EH (cell line): ENCODE data around the gene HMGA1.
"Not testable (repeated sequence)": the region's sequence is repeated elsewhere in the genome, so short reads cannot be mapped to it uniquely, and the experiment has no call there.

Experiments
- DNase-seq: peaks from one replicate; pipeline ENCODE4 v3.0.0-alpha.2; 2015; ENCODE audit warnings: low read depth

The HMGA1 gene

GRCh38 chr6:34240329-34241248 lies 3.9 kb downstream of the HMGA1 start:
- no peak for DNase-seq

DNA sequence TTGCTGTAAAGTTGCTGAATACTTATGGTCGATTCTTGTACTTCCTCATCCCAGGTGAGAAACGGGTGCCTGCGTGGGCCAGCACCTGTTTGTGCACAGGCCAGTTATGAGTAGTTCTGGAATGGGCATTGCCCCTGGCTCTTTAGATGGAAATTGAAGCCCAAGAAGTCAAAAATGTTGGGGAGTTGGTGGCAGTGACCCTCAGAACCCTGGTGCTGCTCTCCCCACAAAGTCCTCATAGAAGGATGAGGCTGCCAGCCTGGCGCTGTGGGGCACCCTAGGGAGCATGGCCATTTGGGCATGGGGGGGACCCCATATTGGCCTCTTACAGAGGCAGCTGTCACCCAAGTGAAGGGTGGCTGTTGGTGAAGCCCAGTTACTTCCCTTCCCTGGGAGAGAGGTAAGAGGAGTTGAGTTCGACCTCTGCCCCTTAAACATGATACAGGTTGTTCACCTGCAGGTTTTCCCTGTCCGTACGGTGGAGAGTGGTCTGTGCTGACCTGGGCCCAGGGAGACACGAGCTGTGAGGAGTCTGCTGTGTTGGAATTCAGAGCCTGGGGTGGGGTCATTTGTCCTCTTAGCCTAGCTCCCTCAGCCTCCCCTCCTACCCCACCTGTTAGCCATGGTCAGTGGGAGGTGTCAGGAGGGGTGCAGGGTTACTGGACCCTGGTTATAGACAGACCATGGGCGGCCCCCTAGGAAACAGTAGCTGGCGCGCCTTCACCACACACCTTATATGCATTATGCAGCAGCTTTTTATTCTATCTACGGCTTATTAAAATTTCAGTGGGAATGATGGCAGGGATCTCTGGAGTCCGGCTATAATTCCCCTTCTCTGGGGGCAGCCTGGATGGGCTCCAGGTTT lies 4.9 kb downstream of the HMGA1 start:
- no peak for DNase-seq

DNA sequence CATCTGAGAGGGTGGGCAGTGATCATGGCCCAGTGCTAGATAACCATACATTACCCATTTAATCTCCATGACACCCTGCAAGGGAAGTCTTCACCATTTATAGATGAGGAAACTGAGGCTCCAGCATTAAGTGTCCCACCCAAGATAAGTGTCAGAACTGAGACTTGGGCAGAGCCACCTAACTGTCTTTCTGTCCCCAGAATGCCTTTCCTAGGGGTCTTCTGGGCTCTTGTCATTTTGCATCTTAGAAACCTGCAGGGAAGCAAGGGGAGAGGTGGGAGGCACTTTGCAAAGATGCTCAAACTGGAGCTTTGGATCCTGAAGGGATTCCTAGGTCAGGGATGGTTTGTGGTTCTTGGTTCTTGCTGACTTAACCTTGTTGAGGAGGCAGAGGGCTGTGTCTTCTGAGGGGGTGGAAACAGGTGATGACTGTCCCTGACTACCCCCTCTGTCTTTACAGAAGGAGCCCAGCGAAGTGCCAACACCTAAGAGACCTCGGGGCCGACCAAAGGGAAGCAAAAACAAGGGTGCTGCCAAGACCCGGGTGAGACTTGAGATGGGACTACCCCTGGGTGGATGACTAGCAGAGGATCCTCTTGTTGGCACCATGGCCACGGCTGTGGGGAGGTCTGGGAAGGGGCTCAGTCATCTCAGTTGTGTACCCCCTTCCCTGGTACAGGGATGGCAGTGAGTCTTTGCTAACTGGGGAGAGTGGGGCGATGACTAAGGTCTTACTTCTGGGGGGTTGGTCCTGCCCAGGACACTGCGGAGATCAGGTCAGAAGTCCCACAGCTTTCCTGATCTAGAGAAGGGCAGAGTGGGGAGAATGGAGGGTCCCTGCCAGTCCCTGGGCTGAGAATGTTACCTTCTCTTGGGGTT lies 5.8 kb downstream of the HMGA1 start:
- no peak for DNase-seq

- DNase-seq = peak; percentile 61
These were observed 6.6 kb downstream of the HMGA1 start for GRCh38 chr6:34243131-34243771.

GRCh38 chr6:34243901-34244884 lies 7.5 kb downstream of the HMGA1 start:
- peak; percentile 94 for DNase-seq

DNA sequence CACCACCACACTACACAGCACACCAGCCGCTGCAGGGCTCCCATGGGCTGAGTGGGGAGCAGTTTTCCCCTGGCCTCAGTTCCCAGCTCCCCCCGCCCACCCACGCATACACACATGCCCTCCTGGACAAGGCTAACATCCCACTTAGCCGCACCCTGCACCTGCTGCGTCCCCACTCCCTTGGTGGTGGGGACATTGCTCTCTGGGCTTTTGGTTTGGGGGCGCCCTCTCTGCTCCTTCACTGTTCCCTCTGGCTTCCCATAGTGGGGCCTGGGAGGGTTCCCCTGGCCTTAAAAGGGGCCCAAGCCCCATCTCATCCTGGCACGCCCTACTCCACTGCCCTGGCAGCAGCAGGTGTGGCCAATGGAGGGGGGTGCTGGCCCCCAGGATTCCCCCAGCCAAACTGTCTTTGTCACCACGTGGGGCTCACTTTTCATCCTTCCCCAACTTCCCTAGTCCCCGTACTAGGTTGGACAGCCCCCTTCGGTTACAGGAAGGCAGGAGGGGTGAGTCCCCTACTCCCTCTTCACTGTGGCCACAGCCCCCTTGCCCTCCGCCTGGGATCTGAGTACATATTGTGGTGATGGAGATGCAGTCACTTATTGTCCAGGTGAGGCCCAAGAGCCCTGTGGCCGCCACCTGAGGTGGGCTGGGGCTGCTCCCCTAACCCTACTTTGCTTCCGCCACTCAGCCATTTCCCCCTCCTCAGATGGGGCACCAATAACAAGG lies 8.5 kb downstream of the HMGA1 start:
- DNase-seq = not testable (repeated sequence)

DNA sequence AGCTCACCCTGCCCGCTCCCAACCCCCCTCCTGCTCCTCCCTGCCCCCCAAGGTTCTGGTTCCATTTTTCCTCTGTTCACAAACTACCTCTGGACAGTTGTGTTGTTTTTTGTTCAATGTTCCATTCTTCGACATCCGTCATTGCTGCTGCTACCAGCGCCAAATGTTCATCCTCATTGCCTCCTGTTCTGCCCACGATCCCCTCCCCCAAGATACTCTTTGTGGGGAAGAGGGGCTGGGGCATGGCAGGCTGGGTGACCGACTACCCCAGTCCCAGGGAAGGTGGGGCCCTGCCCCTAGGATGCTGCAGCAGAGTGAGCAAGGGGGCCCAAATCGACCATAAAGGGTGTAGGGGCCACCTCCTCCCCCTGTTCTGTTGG lies 9.1 kb downstream of the HMGA1 start:
- DNase-seq = not testable (repeated sequence)

DNA sequence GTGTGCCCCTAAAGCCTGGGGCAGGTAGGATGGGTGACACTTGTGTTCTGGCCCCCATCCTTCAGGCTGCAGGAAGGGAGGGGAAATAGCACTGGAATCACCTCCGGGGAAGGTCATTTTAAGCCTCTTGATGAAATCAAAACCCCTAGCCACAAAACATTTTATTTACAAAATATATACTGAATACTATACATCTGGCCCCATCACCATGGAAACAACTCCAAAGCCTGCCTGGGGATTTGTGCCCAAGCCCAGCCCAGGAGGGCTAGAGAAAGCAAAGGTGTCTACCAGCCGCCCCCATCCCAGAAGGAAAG lies 9.5 kb downstream of the HMGA1 start:
- no peak for DNase-seq

GRCh38 chr6:34246563-34247391 lies 10.1 kb downstream of the HMGA1 start:
- DNase-seq = peak; percentile 47

- no peak for DNase-seq
These were observed 11.0 kb downstream of the HMGA1 start for GRCh38 chr6:34247481-34248197.

DNA sequence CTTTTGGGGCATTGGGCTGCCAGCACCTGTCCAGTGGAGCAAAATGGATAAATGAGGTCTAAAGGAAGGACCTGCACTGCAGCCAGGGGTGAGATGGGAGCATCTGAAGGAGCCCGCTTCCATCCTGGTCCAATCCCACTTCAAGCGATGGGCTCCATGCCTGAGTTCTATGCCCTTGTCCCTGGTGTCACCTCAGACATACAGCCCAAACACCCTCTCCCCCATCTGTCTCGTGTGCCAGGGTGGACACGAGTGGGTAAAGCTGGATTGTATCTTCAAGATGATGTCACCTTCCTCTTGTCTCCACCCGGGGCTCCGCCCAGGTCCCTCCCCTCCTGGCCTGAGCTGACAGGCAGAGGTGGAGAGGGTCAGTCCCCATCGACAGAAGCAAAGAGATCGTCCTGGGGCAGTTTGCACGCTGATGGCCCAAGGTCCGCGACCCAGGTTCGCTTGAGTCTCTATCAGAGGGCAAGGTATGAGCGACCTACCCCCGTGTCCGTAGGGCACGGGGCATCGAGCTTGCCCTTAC lies 11.6 kb downstream of the HMGA1 start:
- DNase-seq = peak; percentile 59

DNA sequence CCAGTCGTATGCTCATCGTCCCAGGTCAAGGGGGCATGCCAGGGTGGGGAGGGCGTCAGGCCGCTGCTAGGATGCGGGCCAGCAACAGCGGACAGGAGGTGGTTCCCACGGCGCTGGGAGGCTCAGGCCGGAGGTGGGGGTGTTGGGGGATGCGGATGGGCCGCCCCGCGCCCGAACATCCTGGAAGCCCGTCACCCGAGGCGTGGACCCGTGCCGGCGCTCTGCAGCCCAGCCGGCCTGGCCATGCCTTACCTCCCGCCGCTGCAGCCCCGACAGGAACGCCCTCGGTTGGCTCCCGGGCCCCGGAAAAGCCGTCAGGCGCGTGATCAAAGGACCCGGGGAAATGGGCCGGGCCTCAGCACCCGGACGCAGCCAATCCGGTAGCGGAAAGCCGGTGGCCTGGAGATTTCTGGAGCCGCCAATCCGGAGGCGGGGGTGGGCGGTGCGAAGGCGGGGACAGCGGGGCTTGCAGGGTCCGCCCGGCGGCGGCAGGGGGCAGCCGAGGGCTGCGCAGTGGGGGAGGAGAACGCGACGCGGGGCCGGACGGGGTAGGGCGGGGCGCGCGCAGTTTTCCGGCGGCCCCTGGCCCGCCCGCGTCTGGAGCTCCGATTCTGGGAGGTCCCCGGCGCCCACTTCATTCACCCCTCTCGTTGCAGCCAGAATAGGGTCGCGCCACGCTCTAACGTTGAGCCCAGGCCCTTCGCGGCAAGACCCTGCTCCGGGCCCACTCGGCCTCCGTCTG lies 12.2 kb downstream of the HMGA1 start, which contains the start of gene SMIM29:
Gene SMIM29 (minus strand): TSS at position 280 of the 742 bp plus-strand sequence. CDS start 1,215 bp downstream, outside the sequence.
- DNase-seq = peak; percentile 95

GRCh38 chr6:34249469-34250261 lies 13.0 kb downstream of the HMGA1 start:
- DNase-seq = no peak

GRCh38 chr6:34252395-34252794 lies 15.7 kb downstream of the HMGA1 start:
- not testable (repeated sequence) for DNase-seq

DNA sequence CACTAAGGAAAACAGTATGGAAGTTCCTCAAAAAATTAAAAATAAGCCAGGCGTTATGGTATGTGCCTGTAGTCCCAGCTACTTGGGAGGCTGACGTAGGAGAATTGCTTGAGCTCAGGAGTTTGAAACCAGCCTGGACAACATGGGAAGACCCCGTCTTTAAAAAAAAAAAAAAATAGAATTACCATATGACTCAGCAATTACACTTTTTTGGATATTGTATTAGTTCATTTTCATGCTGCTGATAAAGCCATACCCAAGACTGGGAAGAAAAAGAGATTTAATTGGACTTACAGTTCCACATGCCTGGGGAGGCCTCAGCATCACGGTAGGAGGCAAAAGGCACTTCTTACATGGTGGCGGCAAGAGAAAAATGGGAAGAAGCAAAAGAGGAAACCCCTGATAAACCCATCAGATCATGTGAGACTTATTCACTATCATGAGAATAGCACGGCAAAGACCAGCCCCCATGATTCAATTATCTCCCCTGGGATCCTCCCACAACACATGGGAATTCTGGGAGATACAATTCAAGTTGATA lies 22.9 kb downstream of the HMGA1 start:
- DNase-seq = no peak
